ENCODE data around the gene CLEC2D.
"Not testable (repeated sequence)": the region's sequence is repeated elsewhere in the genome, so short reads cannot be mapped to it uniquely, and the experiment has no call there.

Gene CLEC2D

DNA sequence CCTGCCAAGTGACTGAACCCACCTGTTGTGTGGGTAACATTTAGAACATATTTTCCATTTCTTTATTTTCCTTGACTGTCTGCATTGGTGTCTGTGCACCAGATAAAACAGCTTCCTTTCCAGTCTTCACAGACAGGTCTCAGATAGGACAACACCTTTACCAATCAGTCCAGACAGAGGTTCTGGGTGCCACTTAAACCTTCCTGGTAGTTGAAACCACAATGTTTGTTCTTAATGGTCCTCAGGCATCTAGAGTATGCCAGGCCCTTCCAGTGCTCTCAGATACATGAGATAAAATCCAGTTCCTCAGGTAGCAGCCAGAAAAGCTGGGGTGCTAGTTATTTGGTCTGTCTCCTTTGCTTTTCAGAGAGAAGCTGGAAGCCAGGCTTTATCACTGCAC lies 7.0 kb upstream of the CLEC2D start:
- TF ChIP-seq, protein P1, sequence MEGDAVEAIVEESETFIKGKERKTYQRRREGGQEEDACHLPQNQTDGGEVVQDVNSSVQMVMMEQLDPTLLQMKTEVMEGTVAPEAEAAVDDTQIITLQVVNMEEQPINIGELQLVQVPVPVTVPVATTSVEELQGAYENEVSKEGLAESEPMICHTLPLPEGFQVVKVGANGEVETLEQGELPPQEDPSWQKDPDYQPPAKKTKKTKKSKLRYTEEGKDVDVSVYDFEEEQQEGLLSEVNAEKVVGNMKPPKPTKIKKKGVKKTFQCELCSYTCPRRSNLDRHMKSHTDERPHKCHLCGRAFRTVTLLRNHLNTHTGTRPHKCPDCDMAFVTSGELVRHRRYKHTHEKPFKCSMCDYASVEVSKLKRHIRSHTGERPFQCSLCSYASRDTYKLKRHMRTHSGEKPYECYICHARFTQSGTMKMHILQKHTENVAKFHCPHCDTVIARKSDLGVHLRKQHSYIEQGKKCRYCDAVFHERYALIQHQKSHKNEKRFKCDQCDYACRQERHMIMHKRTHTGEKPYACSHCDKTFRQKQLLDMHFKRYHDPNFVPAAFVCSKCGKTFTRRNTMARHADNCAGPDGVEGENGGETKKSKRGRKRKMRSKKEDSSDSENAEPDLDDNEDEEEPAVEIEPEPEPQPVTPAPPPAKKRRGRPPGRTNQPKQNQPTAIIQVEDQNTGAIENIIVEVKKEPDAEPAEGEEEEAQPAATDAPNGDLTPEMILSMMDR (IDR thresholded peaks at IDR 0.05; ENCODE audit: low read depth, low read length) = no peak
- DNase-seq (ENCODE audit: extremely low read depth, low read depth) = no peak

DNA sequence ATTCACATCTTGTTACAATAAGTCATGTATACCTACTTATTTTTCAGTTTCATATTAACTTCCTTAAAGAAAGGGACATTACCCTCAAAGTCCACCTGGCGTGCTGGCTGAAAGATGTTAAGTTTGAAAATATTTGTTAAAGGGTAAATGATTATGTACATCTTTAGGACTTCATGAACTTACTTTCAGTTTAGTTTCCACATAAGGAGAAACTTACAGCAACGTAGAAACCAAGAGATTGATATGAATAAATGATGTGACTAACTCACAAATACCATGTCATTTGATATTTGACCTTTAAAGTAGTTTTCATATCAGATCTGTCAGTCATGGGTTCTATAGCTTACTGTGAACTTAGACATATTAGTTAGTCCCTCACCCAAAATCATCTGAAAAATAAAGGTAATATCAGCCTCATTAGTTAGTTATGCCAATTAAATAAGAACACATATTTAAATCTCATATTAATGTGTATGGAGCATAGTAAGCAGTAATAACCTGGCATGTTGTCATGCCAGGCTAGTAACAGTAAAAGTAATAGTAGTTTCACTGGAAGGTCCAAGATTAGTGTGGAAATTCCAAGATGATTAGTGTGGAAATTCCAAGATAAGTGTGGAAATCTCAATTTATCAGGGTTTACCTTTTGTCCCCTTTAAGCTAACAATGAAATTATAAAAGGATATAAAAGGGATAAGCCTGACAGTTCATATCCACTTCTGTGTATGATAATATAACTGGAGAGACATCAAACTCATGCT lies 1.9 kb upstream of the CLEC2D start:
- TF ChIP-seq, protein P1 (IDR thresholded peaks at IDR 0.05; ENCODE audit: low read depth, low read length) = no peak
- DNase-seq (ENCODE audit: extremely low read depth, low read depth) = no peak

- TF ChIP-seq, protein P1 (IDR thresholded peaks at IDR 0.05; ENCODE audit: low read depth, low read length) = no peak
- no peak for DNase-seq (ENCODE audit: extremely low read depth, low read depth)
Measured at GRCh38 chr12:9668161-9669018, 1.1 kb upstream of the CLEC2D start.

DNA sequence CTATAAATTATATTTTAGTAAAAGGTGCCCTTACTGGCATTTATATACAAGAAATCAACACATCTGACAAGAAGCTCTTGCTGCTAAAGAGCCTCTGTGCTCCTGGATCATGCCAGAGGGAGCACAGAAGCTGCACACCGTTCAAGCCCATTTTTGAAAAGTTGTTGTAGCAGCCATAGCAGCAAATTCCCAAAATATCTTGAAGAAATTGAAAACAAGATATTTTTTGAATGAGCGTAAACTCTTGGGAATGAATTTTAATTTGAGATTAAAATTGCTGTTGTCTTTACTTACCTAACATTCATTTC lies 540 bp upstream of the CLEC2D start:
- no peak for DNase-seq (ENCODE audit: extremely low read depth, low read depth)
- TF ChIP-seq, protein P1 (IDR thresholded peaks at IDR 0.05; ENCODE audit: low read depth, low read length) = no peak

- not testable (repeated sequence) for DNase-seq (ENCODE audit: extremely low read depth, low read depth)
Measured at GRCh38 chr12:9672340-9672739, 2.8 kb downstream of the CLEC2D start.

DNA sequence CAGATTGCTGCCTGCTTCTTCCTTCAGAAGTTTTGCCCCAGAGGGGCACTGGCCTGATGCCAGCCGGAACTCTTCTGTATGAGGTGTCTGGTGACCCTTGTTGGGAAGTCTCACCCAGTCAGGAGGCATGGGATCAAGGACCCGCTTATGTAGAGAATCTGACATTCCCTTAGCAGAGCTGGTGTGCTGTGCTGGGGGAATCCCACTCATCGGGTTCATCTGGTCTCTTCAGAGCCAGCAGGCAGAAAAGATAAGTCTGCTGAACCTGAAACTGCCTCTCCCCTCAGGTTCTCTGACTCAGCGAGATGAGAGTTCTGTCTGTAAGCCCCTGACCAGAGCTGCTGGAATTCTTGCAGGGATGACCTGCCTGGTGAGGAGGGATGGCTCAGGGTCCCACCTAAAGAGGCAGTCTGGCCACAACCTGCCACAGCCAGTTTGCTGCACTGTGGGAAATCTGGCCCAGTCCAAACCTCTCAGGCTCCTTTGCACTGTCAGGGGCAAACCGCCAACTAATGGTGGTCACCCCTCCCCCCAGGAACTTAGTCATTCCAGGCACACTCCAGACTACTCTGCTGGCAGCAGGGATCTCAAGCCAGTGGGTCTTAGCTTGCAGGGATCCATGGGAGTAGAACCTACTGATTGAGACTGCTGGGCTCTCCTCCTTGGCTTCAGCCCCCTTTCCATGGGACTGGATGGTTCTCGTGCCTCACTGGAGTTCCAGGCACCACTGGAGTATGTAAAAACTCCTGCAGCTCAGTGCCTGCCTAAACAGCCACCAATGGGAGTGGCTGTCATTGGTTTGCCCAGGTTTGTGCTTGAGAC lies 4.1 kb downstream of the CLEC2D start:
- TF ChIP-seq, protein P1 (IDR thresholded peaks at IDR 0.05; ENCODE audit: low read depth, low read length) = no peak
- DNase-seq (ENCODE audit: extremely low read depth, low read depth) = peak; percentile 69

- TF ChIP-seq, protein P1 (IDR thresholded peaks at IDR 0.05; ENCODE audit: low read depth, low read length) = no peak
- DNase-seq (ENCODE audit: extremely low read depth, low read depth) = no peak
Measured at GRCh38 chr12:9674226-9674590, 4.7 kb downstream of the CLEC2D start.

- DNase-seq (ENCODE audit: extremely low read depth, low read depth) = not testable (repeated sequence)
Measured at GRCh38 chr12:9682508-9682907, 13.0 kb downstream of the CLEC2D start.

DNA sequence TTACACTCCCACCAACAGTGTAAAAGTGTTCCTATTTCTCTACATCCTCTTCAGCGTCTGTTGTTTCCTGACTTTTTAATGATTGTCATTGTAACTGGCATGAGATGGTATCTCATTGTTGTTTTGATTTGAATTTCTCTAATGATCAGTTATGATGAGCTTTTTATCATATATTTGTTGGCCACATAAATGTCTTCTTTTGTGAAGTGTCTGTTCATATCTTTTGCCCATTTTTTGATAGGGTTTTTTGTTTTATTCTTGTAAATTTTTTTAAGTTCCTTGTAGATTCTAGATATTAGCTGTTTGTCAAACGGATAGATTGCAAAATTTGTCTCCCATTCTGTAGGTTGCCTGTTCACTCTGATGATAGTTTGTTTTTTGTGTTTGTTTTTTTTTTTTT lies 13.4 kb downstream of the CLEC2D start:
- DNase-seq (ENCODE audit: extremely low read depth, low read depth) = not testable (repeated sequence)

GRCh38 chr12:9685366-9685765 lies 15.9 kb downstream of the CLEC2D start:
- not testable (repeated sequence) for DNase-seq (ENCODE audit: extremely low read depth, low read depth)
